Uterus (tissue), 2 donors: Measurements from ENCODE around the gene LAPTM5.

Experiments used
- POLR2A ChIP-seq, 2 donors: fragments of 450-650 bp; IDR thresholded peaks; one replicate each; pipeline ENCODE4 v1.6.1; 2016; ENCODE audit warnings: antibody characterized with exemption in 2 of 2, mild to moderate bottlenecking in 1 of 2, moderate library complexity in 1 of 2
- TF ChIP-seq, protein P1 (sequence below), 4 experiments: fragments of 200-600 bp in 2 of 4; fragments of 450-650 bp in 2 of 4; sonication (generic) in 2 of 4; IDR thresholded peaks; one replicate each; pipeline ENCODE4 v1.5.1; 2016 to 2019; ENCODE audit warnings: antibody characterized with exemption in 4 of 4, mild to moderate bottlenecking in 2 of 4, moderate library complexity in 1 of 4

DNA sequence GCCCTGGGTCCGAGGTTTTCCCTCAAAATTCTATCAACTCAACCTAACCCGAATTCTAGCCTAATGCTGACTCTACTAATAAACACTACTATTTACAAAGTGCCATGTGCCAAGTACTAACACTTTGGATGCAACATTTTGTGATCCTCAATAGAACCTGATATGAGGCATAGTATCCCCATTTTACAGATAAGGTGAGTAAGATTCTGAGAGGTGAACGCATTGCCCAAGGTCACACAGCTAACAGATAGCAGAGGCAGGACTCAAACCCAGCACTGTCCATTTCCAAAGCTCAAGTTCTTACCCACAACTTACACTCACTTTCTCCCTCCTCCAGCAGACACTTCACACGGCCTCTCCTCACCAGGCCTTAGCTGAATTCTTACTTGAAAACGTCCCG, 46.0 kb upstream of the LAPTM5 start:
- TF ChIP-seq, protein P1, sequence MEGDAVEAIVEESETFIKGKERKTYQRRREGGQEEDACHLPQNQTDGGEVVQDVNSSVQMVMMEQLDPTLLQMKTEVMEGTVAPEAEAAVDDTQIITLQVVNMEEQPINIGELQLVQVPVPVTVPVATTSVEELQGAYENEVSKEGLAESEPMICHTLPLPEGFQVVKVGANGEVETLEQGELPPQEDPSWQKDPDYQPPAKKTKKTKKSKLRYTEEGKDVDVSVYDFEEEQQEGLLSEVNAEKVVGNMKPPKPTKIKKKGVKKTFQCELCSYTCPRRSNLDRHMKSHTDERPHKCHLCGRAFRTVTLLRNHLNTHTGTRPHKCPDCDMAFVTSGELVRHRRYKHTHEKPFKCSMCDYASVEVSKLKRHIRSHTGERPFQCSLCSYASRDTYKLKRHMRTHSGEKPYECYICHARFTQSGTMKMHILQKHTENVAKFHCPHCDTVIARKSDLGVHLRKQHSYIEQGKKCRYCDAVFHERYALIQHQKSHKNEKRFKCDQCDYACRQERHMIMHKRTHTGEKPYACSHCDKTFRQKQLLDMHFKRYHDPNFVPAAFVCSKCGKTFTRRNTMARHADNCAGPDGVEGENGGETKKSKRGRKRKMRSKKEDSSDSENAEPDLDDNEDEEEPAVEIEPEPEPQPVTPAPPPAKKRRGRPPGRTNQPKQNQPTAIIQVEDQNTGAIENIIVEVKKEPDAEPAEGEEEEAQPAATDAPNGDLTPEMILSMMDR (IDR thresholded peaks at IDR 0.05): no peak
- TF ChIP-seq POLR2A (IDR thresholded peaks at IDR 0.05): no peak
